ENCODE data around the gene RBM17.
"Not testable (repeated sequence)": the region's sequence is repeated elsewhere in the genome, so short reads cannot be mapped to it uniquely, and the experiment has no call there.

The RBM17 gene

GRCh38 chr10:6088721-6089333, at the start of gene RBM17:
TSS of gene RBM17 (plus strand) at chr10:6089034. CDS start at chr10:6097066, 8,032 bp downstream.
- FAIRE-seq = no peak

- no peak for FAIRE-seq
These were observed 49.1 kb upstream of the RBM17 start for GRCh38 chr10:6039711-6040110.

- no peak for FAIRE-seq
These were observed 48.6 kb upstream of the RBM17 start for GRCh38 chr10:6040205-6040604.

GRCh38 chr10:6043377-6043776, 45.5 kb upstream of the RBM17 start:
- FAIRE-seq = not testable (repeated sequence)

- no peak for FAIRE-seq
These were observed 44.8 kb upstream of the RBM17 start for GRCh38 chr10:6044060-6044459.

GRCh38 chr10:6044751-6045313, 44.0 kb upstream of the RBM17 start:
- no peak for FAIRE-seq

- FAIRE-seq = no peak
These were observed 43.5 kb upstream of the RBM17 start for GRCh38 chr10:6045314-6045848.

- FAIRE-seq = no peak
These were observed 42.7 kb upstream of the RBM17 start for GRCh38 chr10:6045878-6046772.

- FAIRE-seq = no peak
These were observed 41.8 kb upstream of the RBM17 start for GRCh38 chr10:6046773-6047611.

- FAIRE-seq = no peak
These were observed 41.0 kb upstream of the RBM17 start for GRCh38 chr10:6047847-6048246.

GRCh38 chr10:6048281-6049030, 40.4 kb upstream of the RBM17 start:
- no peak for FAIRE-seq

- no peak for FAIRE-seq
These were observed 39.8 kb upstream of the RBM17 start for GRCh38 chr10:6049031-6049400.

GRCh38 chr10:6050801-6051445, 37.9 kb upstream of the RBM17 start:
- FAIRE-seq = no peak

GRCh38 chr10:6052247-6053221, 36.3 kb upstream of the RBM17 start:
- no peak for FAIRE-seq

GRCh38 chr10:6053303-6053702, 35.5 kb upstream of the RBM17 start:
- no peak for FAIRE-seq

- FAIRE-seq = no peak
These were observed 34.8 kb upstream of the RBM17 start for GRCh38 chr10:6053816-6054631.

- no peak for FAIRE-seq
These were observed 34.0 kb upstream of the RBM17 start for GRCh38 chr10:6054884-6055283.

GRCh38 chr10:6055929-6056328, 32.9 kb upstream of the RBM17 start:
- FAIRE-seq = no peak

GRCh38 chr10:6056411-6057135, 32.3 kb upstream of the RBM17 start:
- FAIRE-seq = no peak

Data from islet of Langerhans (tissue), 1 donor.